Measurements from ENCODE around the gene HLCS.

DNA sequence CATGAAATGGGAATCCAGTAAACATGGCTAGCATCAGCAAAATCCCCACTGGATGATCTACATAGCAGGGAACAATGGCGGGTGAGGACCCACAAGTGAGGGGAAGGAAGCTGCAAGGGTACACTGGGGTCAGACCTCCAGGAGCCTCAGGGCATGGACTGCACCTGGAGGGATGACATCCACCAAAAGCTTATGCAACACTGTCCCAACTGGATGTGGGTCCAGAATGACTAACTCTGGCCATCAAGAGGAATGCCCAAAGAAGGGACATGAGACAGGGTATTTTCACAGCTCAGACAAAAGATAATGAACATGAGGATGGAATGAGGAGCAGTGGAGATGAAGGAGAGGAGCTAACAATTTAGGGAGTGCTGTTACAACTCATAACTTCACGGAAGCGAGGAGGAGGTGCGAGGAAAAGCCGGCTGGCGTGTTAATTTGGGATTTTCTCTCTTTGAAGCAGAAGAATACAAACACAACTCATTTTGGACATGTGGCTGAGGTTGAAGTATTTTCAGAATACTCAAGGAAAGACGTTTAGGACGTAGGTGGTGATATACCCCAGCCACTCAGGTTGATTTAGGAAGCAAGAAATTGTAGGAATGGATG lies 5.7 kb downstream of the HLCS start:
- TF ChIP-seq, protein P1, sequence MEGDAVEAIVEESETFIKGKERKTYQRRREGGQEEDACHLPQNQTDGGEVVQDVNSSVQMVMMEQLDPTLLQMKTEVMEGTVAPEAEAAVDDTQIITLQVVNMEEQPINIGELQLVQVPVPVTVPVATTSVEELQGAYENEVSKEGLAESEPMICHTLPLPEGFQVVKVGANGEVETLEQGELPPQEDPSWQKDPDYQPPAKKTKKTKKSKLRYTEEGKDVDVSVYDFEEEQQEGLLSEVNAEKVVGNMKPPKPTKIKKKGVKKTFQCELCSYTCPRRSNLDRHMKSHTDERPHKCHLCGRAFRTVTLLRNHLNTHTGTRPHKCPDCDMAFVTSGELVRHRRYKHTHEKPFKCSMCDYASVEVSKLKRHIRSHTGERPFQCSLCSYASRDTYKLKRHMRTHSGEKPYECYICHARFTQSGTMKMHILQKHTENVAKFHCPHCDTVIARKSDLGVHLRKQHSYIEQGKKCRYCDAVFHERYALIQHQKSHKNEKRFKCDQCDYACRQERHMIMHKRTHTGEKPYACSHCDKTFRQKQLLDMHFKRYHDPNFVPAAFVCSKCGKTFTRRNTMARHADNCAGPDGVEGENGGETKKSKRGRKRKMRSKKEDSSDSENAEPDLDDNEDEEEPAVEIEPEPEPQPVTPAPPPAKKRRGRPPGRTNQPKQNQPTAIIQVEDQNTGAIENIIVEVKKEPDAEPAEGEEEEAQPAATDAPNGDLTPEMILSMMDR (IDR thresholded peaks at IDR 0.05; ENCODE audit: low read length) = no peak
- TF ChIP-seq EZH2phosphoT487 (IDR thresholded peaks at IDR 0.05; ENCODE audit: low read length) = no peak
